ENCODE results near the gene ZNF436. TPM values are rescaled to one million over a fixed set of nuclear protein-coding genes. Genes with fewer than 3 reads are reported as not detected.

The ZNF436 gene
- total and polyA plus RNA-seq, 2 of the 13 experiments (the other 11 are each of a cell fraction or from before 2014, with no cell fraction given), result 4.3 to 9.9 TPM

GRCh38 chr1:23344111-23344986, 25.3 kb downstream of the ZNF436 start, which contains the start of gene HNRNPR (continued):
- 0 out of 2 replicates have a peak, but pooled peaks have one; percentile 23 for TF ChIP-seq TBX3 (IDR thresholded peaks at IDR 0.05; ENCODE audit: borderline replicate concordance)
- TF ChIP-seq ZNF354B (CRISPR knock-in tag; IDR thresholded peaks at IDR 0.05), result no peak
- peak; percentile 100 for TF ChIP-seq ZXDC (CRISPR knock-in tag; IDR thresholded peaks at IDR 0.05)
- TF ChIP-seq ZNF280D (CRISPR knock-in tag; IDR thresholded peaks at IDR 0.05), result no peak
- no peak for TF ChIP-seq FOXK2 (IDR thresholded peaks at IDR 0.05)
- TF ChIP-seq MED8 (CRISPR knock-in tag; IDR thresholded peaks at IDR 0.05; ENCODE audit: insufficient replicate concordance), result peak; percentile 66
- peak; percentile 81; the same call in 1 of the 2 replicates for TF ChIP-seq MED13 (CRISPR knock-in tag; IDR thresholded peaks at IDR 0.05)
- TF ChIP-seq DNMT3B (CRISPR knock-in tag; conservative IDR thresholded peaks at IDR 0.05), result no peak; the same call in 1 of the 2 replicates
- TF ChIP-seq ZNF564 (CRISPR knock-in tag; IDR thresholded peaks at IDR 0.05), result peak; percentile 18
- TF ChIP-seq RXRA (CRISPR knock-in tag; IDR thresholded peaks at IDR 0.05), result peak; percentile 51
- no peak; the same call in 1 of the 2 replicates for TF ChIP-seq MIXL1 (CRISPR knock-in tag; IDR thresholded peaks at IDR 0.05)
- TF ChIP-seq AKAP8 (CRISPR knock-in tag; IDR thresholded peaks at IDR 0.05), result 0 out of 2 replicates have a peak, but pooled peaks have one; percentile 37
- 0 out of 2 replicates have a peak, but pooled peaks have one; percentile 61 for TF ChIP-seq ZBTB34 (CRISPR knock-in tag; IDR thresholded peaks at IDR 0.05)
- 0 out of 2 replicates have a peak, but pooled peaks have one; percentile 28 for TF ChIP-seq ZNF576 (CRISPR knock-in tag; IDR thresholded peaks at IDR 0.05)
- peak; percentile 34 for TF ChIP-seq HNRNPK (IDR thresholded peaks at IDR 0.05; ENCODE audit: low read depth, low read length, poor library complexity, severe bottlenecking)

Data from HepG2 (cell line).